HepG2 (cell line): ENCODE results near the gene RAC3. TPM values are rescaled to one million over a fixed set of nuclear protein-coding genes. Genes with fewer than 3 reads are reported as not detected.

Experiments
- NCOA1 ChIP-seq: sonication (generic); formaldehyde crosslinking; IDR thresholded peaks from 2 replicates; pipeline ENCODE4 v1.9.0; 2021; ENCODE audit warnings: missing genetic modification reagents
- NCOR1 ChIP-seq: fragments of 200-600 bp; sonication (generic); IDR thresholded peaks from 2 replicates; pipeline ENCODE4 v1.7.0; 2017; ENCODE audit warnings: antibody characterized with exemption, low read length, borderline replicate concordance
- PHF20 ChIP-seq: sonication (generic); formaldehyde crosslinking; IDR thresholded peaks from 2 replicates; pipeline ENCODE4 v1.5.0; 2020; ENCODE audit warnings: mild to moderate bottlenecking, missing genetic modification reagents
- TCF12 ChIP-seq, 2 experiments: fragments of 450-650 bp in 1 of 2; sonication (generic) in 1 of 2; formaldehyde crosslinking in 1 of 2; IDR thresholded peaks; 2 replicates each; pipeline versions ENCODE4 v1.6.1 to v1.8.0; 2017 to 2022; ENCODE audit warnings: antibody characterized with exemption in 1 of 2, mild to moderate bottlenecking in 1 of 2, missing genetic modification reagents in 1 of 2, moderate library complexity in 1 of 2
- ZFP36 ChIP-seq: fragments of 150-350 bp; IDR thresholded peaks from 2 replicates; pipeline ENCODE4 v1.6.1; 2018; ENCODE audit warnings: borderline replicate concordance, low read length, low read depth; ENCODE audit not compliant: partially characterized antibody
- ZNF484 ChIP-seq: sonication (generic); formaldehyde crosslinking; IDR thresholded peaks from 2 replicates; pipeline ENCODE4 v1.5.1; 2020; ENCODE audit warnings: mild to moderate bottlenecking, low read depth, missing genetic modification reagents, borderline replicate concordance
- ZNF577 ChIP-seq: sonication (generic); formaldehyde crosslinking; IDR thresholded peaks from 2 replicates; pipeline ENCODE4 v1.4.0; 2020; ENCODE audit warnings: mild to moderate bottlenecking, low read depth, missing genetic modification reagents, borderline replicate concordance
- ZSCAN21 ChIP-seq: sonication (generic); formaldehyde crosslinking; IDR thresholded peaks from 2 replicates; pipeline ENCODE4 v1.8.0; 2022; ENCODE audit warnings: mild to moderate bottlenecking, missing genetic modification reagents, moderate library complexity, borderline replicate concordance
- polyA plus RNA-seq, 8 experiments: library from polyadenylated mRNA; depleted of rRNA in 3 of 8; stranded (reverse) in 7 of 8; unstranded in 1 of 8; fragments of >200 nt; fragmentation: Illumina TruSeq in 4 of 8; extraction: Trizol in 4 of 8; gene quantifications; 2 replicates each; pipeline versions ENCODE4 v1.2.1 to v1.2.3, GENCODE V29; 2011 to 2016; ENCODE audit warnings: low read depth in 4 of 8, missing spikeins in 1 of 8, mixed read lengths in 1 of 8; ENCODE audit not compliant: insufficient read depth in 1 of 8
- total RNA-seq, 5 experiments: library from RNA; depleted of rRNA; stranded (reverse); fragments of >200 nt; fragmentation: Illumina TruSeq; extraction: Trizol; gene quantifications; 2 replicates each; pipeline ENCODE4 v1.2.3, GENCODE V29; 2016; ENCODE audit warnings: low read depth in 1 of 5
- TF ChIP-seq, protein P1 (sequence below): sonication (generic); formaldehyde crosslinking; IDR thresholded peaks from 2 replicates; pipeline ENCODE4 v1.8.1; 2022; ENCODE audit warnings: mild to moderate bottlenecking, missing genetic modification reagents
- TF ChIP-seq, protein P2 (sequence below): sonication (generic); formaldehyde crosslinking; IDR thresholded peaks from 2 replicates; pipeline ENCODE4 v1.5.1; 2020; ENCODE audit warnings: missing genetic modification reagents, mild to moderate bottlenecking, borderline replicate concordance
- TF ChIP-seq, protein P3 (sequence below): sonication (generic); formaldehyde crosslinking; IDR thresholded peaks from 2 replicates; pipeline ENCODE4; 2020; ENCODE audit warnings: missing genetic modification reagents, mild to moderate bottlenecking, borderline replicate concordance
- TF ChIP-seq, protein P4 (sequence below): IDR thresholded peaks from 2 replicates; pipeline ENCODE4 v1.6.1; 2016; ENCODE audit warnings: missing compliant biosample characterization, missing genetic modification reagents, borderline replicate concordance
- TF ChIP-seq, protein P5 (sequence below): sonication (generic); formaldehyde crosslinking; IDR thresholded peaks from 2 replicates; pipeline ENCODE4 v1.4.0; 2020; ENCODE audit warnings: mild to moderate bottlenecking, missing genetic modification reagents
- TF ChIP-seq, protein P6 (sequence below): sonication (generic); formaldehyde crosslinking; IDR thresholded peaks from 2 replicates; pipeline ENCODE4 v1.4.0; 2020; ENCODE audit warnings: missing genetic modification reagents, borderline replicate concordance

RAC3 gene
- total and polyA plus RNA-seq, 2 of the 13 experiments (the other 11 are each of a cell fraction or from before 2014, with no cell fraction given): 10.5 to 21.3 TPM

DNA sequence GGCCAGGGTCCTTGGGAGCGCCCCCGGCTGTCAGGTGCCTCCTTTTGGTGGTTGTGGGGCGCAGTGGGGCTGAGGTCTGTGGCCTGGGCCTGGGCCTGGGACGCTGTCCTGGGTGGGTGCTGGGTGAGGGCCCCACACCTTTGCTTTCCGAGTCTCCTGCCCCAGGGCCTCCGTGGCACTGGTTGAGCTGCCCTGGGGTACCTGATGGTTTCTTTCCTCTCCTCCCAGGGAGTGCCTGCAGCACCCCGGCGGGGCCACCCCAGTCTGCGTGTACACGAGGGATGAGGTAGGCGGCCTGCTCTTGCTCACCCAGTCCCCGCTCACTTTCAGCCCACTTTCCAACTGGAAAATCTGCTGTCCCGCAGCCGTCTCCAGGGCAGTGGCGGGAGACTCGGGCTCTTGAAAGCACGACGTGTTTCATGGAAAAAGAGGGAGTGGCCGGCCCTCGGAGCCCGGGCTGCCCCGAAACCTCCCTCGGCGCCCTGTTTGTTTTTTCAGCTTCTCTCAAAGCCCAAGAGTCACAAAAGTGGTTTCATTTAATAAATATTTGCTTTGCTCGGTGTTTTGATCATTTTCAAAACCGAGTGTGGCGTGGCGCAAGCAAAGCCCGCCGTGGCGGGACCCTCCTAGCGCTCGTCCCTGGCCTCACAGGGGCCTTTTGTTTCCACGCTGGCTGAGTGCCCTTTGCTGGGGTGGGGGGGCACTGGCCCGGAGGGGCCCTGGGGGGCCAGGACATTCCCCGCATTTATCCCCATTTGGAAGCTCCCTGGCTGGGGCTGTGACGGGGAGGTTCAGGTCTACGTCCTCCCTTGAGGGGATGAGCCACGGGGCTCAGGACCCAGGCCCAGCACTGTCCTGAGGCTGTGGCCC, 36.6 kb upstream of the RAC3 start (continued):
- TF ChIP-seq, protein P1, sequence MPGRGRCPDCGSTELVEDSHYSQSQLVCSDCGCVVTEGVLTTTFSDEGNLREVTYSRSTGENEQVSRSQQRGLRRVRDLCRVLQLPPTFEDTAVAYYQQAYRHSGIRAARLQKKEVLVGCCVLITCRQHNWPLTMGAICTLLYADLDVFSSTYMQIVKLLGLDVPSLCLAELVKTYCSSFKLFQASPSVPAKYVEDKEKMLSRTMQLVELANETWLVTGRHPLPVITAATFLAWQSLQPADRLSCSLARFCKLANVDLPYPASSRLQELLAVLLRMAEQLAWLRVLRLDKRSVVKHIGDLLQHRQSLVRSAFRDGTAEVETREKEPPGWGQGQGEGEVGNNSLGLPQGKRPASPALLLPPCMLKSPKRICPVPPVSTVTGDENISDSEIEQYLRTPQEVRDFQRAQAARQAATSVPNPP (CRISPR knock-in tag): peak; percentile 1
- no peak for TF ChIP-seq TCF12 (IDR thresholded peaks at IDR 0.05)
- TF ChIP-seq TCF12 (CRISPR knock-in tag; IDR thresholded peaks at IDR 0.05): no peak
- TF ChIP-seq, protein P2, sequence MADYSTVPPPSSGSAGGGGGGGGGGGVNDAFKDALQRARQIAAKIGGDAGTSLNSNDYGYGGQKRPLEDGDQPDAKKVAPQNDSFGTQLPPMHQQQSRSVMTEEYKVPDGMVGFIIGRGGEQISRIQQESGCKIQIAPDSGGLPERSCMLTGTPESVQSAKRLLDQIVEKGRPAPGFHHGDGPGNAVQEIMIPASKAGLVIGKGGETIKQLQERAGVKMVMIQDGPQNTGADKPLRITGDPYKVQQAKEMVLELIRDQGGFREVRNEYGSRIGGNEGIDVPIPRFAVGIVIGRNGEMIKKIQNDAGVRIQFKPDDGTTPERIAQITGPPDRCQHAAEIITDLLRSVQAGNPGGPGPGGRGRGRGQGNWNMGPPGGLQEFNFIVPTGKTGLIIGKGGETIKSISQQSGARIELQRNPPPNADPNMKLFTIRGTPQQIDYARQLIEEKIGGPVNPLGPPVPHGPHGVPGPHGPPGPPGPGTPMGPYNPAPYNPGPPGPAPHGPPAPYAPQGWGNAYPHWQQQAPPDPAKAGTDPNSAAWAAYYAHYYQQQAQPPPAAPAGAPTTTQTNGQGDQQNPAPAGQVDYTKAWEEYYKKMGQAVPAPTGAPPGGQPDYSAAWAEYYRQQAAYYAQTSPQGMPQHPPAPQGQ (CRISPR knock-in tag): no peak
- TF ChIP-seq, protein P3, sequence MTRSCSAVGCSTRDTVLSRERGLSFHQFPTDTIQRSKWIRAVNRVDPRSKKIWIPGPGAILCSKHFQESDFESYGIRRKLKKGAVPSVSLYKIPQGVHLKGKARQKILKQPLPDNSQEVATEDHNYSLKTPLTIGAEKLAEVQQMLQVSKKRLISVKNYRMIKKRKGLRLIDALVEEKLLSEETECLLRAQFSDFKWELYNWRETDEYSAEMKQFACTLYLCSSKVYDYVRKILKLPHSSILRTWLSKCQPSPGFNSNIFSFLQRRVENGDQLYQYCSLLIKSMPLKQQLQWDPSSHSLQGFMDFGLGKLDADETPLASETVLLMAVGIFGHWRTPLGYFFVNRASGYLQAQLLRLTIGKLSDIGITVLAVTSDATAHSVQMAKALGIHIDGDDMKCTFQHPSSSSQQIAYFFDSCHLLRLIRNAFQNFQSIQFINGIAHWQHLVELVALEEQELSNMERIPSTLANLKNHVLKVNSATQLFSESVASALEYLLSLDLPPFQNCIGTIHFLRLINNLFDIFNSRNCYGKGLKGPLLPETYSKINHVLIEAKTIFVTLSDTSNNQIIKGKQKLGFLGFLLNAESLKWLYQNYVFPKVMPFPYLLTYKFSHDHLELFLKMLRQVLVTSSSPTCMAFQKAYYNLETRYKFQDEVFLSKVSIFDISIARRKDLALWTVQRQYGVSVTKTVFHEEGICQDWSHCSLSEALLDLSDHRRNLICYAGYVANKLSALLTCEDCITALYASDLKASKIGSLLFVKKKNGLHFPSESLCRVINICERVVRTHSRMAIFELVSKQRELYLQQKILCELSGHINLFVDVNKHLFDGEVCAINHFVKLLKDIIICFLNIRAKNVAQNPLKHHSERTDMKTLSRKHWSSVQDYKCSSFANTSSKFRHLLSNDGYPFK (CRISPR knock-in tag): no peak; the same call in none of the 2 replicates
- peak; percentile 35 for TF ChIP-seq ZSCAN21 (CRISPR knock-in tag)
- peak; percentile 7; the same call in 1 of the 2 replicates for TF ChIP-seq NCOA1 (CRISPR knock-in tag)
- TF ChIP-seq, protein P4, sequence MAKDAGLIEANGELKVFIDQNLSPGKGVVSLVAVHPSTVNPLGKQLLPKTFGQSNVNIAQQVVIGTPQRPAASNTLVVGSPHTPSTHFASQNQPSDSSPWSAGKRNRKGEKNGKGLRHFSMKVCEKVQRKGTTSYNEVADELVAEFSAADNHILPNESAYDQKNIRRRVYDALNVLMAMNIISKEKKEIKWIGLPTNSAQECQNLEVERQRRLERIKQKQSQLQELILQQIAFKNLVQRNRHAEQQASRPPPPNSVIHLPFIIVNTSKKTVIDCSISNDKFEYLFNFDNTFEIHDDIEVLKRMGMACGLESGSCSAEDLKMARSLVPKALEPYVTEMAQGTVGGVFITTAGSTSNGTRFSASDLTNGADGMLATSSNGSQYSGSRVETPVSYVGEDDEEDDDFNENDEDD: peak; percentile 69
- TF ChIP-seq PHF20: peak; percentile 50; the same call in 1 of the 2 replicates
- no peak for TF ChIP-seq ZFP36
- peak; percentile 73; the same call in 1 of the 2 replicates for TF ChIP-seq NCOR1
- TF ChIP-seq ZNF484: no peak
- no peak for TF ChIP-seq ZNF577 (CRISPR knock-in tag)
- TF ChIP-seq, protein P5, sequence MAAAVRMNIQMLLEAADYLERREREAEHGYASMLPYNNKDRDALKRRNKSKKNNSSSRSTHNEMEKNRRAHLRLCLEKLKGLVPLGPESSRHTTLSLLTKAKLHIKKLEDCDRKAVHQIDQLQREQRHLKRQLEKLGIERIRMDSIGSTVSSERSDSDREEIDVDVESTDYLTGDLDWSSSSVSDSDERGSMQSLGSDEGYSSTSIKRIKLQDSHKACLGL: 0 out of 2 replicates have a peak, but pooled peaks have one; percentile 11
- TF ChIP-seq, protein P6, sequence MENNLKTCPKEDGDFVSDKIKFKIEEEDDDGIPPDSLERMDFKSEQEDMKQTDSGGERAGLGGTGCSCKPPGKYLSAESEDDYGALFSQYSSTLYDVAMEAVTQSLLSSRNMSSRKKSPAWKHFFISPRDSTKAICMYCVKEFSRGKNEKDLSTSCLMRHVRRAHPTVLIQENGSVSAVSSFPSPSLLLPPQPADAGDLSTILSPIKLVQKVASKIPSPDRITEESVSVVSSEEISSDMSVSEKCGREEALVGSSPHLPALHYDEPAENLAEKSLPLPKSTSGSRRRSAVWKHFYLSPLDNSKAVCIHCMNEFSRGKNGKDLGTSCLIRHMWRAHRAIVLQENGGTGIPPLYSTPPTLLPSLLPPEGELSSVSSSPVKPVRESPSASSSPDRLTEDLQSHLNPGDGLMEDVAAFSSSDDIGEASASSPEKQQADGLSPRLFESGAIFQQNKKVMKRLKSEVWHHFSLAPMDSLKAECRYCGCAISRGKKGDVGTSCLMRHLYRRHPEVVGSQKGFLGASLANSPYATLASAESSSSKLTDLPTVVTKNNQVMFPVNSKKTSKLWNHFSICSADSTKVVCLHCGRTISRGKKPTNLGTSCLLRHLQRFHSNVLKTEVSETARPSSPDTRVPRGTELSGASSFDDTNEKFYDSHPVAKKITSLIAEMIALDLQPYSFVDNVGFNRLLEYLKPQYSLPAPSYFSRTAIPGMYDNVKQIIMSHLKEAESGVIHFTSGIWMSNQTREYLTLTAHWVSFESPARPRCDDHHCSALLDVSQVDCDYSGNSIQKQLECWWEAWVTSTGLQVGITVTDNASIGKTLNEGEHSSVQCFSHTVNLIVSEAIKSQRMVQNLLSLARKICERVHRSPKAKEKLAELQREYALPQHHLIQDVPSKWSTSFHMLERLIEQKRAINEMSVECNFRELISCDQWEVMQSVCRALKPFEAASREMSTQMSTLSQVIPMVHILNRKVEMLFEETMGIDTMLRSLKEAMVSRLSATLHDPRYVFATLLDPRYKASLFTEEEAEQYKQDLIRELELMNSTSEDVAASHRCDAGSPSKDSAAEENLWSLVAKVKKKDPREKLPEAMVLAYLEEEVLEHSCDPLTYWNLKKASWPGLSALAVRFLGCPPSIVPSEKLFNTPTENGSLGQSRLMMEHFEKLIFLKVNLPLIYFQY: no peak; the same call in 1 of the 2 replicates
